Gastrocnemius medialis (tissue), 4 donors: ENCODE measurements around the gene LRMDA. TPM values are rescaled to one million over a fixed set of nuclear protein-coding genes. Genes with fewer than 3 reads are reported as not detected.

Experiments used
- ATAC-seq, 2 donors: fragments of 150-250 bp; one replicate each; pipeline ENCODE4 v1.9.1; 2016
- DNase-seq, 2 donors: peaks; one replicate each; pipeline ENCODE4 v3.0.0-alpha.2; 2019
- H3K27ac ChIP-seq, 4 donors: fragments of 200-600 bp; sonication (generic); 1 replicate in 1 of 4; 2 replicates in 3 of 4; pipeline ENCODE4 v1.5.1; 2016 to 2018; ENCODE audit warnings: mild to moderate bottlenecking in 2 of 4, moderate library complexity in 1 of 4
- H3K27me3 ChIP-seq, 3 donors: fragments of 200-600 bp; sonication (generic) in 2 of 3; 1 replicate in 1 of 3; 2 replicates in 2 of 3; pipeline versions ENCODE4 v1.5.1 to v1.6.0; 2016 to 2019; ENCODE audit warnings: mild to moderate bottlenecking in 1 of 3, moderate library complexity in 1 of 3
- H3K36me3 ChIP-seq, 2 donors: fragments of 200-600 bp; sonication (generic) in 1 of 2; one replicate each; pipeline ENCODE4 v1.5.1; 2017 to 2018
- H3K4me1 ChIP-seq, 2 donors: fragments of 200-600 bp; sonication (generic) in 1 of 2; one replicate each; pipeline ENCODE4 v1.5.1; 2016 to 2017; ENCODE audit warnings: mild to moderate bottlenecking in 2 of 2
- H3K4me3 ChIP-seq, 4 donors: fragments of 200-600 bp; sonication (generic) in 3 of 4; 1 replicate in 1 of 4; 2 replicates in 3 of 4; pipeline ENCODE4 v1.5.1; 2016 to 2019; ENCODE audit warnings: mild to moderate bottlenecking in 2 of 4
- H3K9me3 ChIP-seq, 3 donors: fragments of 200-600 bp; sonication (generic) in 2 of 3; 1 replicate in 1 of 3; 2 replicates in 2 of 3; pipeline ENCODE4 v1.5.1; 2016 to 2019
- POLR2A ChIP-seq, 2 donors: fragments of 450-650 bp; IDR thresholded peaks; one replicate each; pipeline ENCODE4 v1.6.1; 2017; ENCODE audit warnings: antibody characterized with exemption in 2 of 2, mild to moderate bottlenecking in 2 of 2, moderate library complexity in 2 of 2
- in situ Hi-C, 4 donors: fragments of 200-750 bp; cut with MboI; loops; one replicate each; pipeline versions ENCODE4 v1.15.0 to v1.8.0; 2017; ENCODE audit warnings: low sequenced_read_pairs in 4 of 4
- intact Hi-C: fragments of 100-400 bp; cut with DNase I; formaldehyde crosslinking; loops from one replicate; pipeline ENCODE4 v1.15.1; 2023; ENCODE audit warnings: low total_unique reads
- total RNA-seq, 4 donors: library from RNA; depleted of rRNA; stranded (reverse); fragments of >200 nt; gene quantifications; one replicate each; pipeline versions ENCODE4 v1.1.0 to v1.2.3, GENCODE V29; 2016
- TF ChIP-seq, protein P1 (sequence below), 5 experiments: fragments of 450-650 bp in 3 of 5; fragments of 200-600 bp in 2 of 5; sonication (generic) in 2 of 5; IDR thresholded peaks in 4 of 5; conservative IDR thresholded peaks in 1 of 5; 1 replicate in 4 of 5; 2 replicates in 1 of 5; pipeline ENCODE4 v1.5.1; 2016 to 2019; ENCODE audit warnings: antibody characterized with exemption in 5 of 5, mild to moderate bottlenecking in 3 of 5, moderate library complexity in 3 of 5

LRMDA gene
- total RNA-seq, 4 donors from 2014 or later: 0.80 to 4.5 (median 1.4) TPM

DNA sequence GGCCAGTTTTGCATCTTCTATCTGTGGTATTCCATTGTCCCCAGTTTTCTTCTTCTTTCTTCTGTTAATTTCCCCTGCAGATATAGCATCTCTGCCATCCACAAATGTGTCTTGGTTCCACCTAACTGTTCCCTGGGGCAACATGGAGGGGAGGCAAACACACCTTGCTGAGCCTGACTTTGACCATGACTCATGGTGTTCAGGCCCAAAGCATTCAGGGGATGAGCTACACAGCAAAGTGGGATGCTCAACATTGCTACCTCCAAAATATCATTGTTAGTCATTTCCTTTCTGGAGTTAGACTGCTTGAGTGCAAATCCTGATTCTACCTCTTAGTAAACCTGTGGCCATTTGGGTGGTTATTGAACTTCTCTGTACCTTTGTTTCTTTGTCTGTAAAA lies 542.7 kb downstream of the LRMDA start:
- no peaks in the 10 kb centered on the region for H3K27me3 ChIP-seq
- no peak overlapping the region for H3K27ac ChIP-seq
- no peaks in the 10 kb centered on the region for H3K36me3 ChIP-seq
- in situ Hi-C loops: no loop called here
- TF ChIP-seq, protein P1, sequence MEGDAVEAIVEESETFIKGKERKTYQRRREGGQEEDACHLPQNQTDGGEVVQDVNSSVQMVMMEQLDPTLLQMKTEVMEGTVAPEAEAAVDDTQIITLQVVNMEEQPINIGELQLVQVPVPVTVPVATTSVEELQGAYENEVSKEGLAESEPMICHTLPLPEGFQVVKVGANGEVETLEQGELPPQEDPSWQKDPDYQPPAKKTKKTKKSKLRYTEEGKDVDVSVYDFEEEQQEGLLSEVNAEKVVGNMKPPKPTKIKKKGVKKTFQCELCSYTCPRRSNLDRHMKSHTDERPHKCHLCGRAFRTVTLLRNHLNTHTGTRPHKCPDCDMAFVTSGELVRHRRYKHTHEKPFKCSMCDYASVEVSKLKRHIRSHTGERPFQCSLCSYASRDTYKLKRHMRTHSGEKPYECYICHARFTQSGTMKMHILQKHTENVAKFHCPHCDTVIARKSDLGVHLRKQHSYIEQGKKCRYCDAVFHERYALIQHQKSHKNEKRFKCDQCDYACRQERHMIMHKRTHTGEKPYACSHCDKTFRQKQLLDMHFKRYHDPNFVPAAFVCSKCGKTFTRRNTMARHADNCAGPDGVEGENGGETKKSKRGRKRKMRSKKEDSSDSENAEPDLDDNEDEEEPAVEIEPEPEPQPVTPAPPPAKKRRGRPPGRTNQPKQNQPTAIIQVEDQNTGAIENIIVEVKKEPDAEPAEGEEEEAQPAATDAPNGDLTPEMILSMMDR (IDR thresholded peaks at IDR 0.05 in 4 of 5, conservative IDR thresholded peaks at IDR 0.05 in 1 of 5): no peak
- TF ChIP-seq POLR2A (IDR thresholded peaks at IDR 0.05): no peak
- DNase-seq (no peak), ATAC-seq (no peak)
- intact Hi-C loops: no loop called here
- no peak overlapping the region for H3K4me3 ChIP-seq
- no peaks in the 10 kb centered on the region for H3K9me3 ChIP-seq
- H3K4me1 ChIP-seq: no peaks in the 10 kb centered on the region

DNA sequence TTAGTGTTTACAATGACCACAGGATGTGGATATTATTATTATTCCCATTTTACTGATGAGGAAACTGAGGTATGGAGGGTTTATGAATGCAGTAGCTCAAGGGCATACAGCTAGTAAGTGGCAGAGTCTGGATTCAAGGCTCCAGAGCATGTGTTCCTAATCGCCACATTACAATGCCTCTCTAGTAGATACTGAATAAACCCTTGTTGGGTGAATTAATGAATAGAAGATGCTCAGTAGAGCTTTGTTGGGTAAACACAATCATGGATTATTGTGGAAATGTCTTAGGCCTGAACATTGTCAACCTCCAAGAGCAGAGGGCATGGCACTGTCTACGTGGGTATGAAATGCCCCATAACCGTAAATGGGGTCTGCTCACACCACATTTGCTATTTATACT lies 545.3 kb downstream of the LRMDA start:
- intact Hi-C loops (no loop called here), in situ Hi-C loops (no loop called here)
- no peak for TF ChIP-seq POLR2A (IDR thresholded peaks at IDR 0.05)
- TF ChIP-seq, protein P1 (IDR thresholded peaks at IDR 0.05 in 4 of 5, conservative IDR thresholded peaks at IDR 0.05 in 1 of 5): no peak
- no peak overlapping the region for H3K27ac ChIP-seq
- H3K27me3 ChIP-seq: no peaks in the 10 kb centered on the region
- H3K36me3 ChIP-seq: no peaks in the 10 kb centered on the region
- H3K4me3 ChIP-seq: no peak overlapping the region
- no peak for DNase-seq
- ATAC-seq: no peak
- H3K9me3 ChIP-seq: no peaks in the 10 kb centered on the region
- no peaks in the 10 kb centered on the region for H3K4me1 ChIP-seq

DNA sequence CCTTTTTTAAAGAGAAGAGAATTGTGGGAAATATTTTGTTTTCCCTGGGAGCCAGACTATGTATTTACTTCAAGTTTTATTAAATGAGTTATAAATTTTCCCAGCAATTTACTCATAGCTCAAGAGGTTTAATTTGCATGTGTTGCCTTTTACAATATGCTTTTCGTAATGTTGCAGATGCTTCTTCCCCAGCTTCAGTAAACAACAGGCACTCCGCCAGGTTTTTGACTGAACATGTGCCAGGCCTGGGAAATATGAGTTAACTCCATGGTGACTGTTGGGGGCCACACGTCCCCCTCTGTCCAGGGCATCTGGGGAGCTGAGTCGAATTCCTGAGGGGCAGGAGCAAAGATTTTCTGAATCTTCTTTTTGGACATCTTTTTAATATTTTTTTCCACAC lies 545.7 kb downstream of the LRMDA start:
- TF ChIP-seq, protein P1 (IDR thresholded peaks at IDR 0.05 in 4 of 5, conservative IDR thresholded peaks at IDR 0.05 in 1 of 5): no peak
- TF ChIP-seq POLR2A (IDR thresholded peaks at IDR 0.05): no peak
- no peak overlapping the region for H3K27ac ChIP-seq
- in situ Hi-C loops (no loop called here), intact Hi-C loops (no loop called here)
- no peaks in the 10 kb centered on the region for H3K27me3 ChIP-seq
- no peak for DNase-seq
- ATAC-seq: no peak
- H3K4me3 ChIP-seq: no peak overlapping the region
- H3K36me3 ChIP-seq: no peaks in the 10 kb centered on the region
- H3K9me3 ChIP-seq: no peaks in the 10 kb centered on the region
- no peaks in the 10 kb centered on the region for H3K4me1 ChIP-seq

DNA sequence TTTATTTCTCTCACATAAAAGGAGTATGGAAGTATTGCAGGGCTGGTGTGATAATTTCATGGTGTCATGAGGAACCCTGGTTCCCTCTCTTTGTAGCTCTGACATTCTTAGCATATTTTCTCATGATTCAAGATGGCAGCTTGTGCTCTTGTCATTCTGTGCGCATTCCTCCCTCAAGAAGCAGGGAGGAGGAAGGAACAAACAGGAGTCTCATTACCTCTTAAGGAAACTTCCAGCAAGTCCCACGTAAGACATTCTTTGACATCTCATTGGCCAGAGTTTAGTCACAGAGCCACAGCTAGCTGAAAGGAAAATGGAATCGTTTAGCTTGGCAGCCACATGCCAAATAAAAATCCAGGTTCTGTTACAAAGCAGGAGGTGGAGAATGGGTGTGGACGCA lies 546.8 kb downstream of the LRMDA start:
- Histone ChIP-seq H3K4me3 (no peak overlapping the region), H3K9me3 (no peaks in the 10 kb centered on the region), H3K4me1 (no peaks in the 10 kb centered on the region), H3K27me3 (no peaks in the 10 kb centered on the region), H3K27ac (no peak overlapping the region), H3K36me3 (no peaks in the 10 kb centered on the region)
- in situ Hi-C loops (no loop called here), intact Hi-C loops (no loop called here)
- TF ChIP-seq POLR2A (IDR thresholded peaks at IDR 0.05): no peak
- TF ChIP-seq, protein P1 (IDR thresholded peaks at IDR 0.05 in 4 of 5, conservative IDR thresholded peaks at IDR 0.05 in 1 of 5): no peak
- ATAC-seq (no peak), DNase-seq (no peak)

DNA sequence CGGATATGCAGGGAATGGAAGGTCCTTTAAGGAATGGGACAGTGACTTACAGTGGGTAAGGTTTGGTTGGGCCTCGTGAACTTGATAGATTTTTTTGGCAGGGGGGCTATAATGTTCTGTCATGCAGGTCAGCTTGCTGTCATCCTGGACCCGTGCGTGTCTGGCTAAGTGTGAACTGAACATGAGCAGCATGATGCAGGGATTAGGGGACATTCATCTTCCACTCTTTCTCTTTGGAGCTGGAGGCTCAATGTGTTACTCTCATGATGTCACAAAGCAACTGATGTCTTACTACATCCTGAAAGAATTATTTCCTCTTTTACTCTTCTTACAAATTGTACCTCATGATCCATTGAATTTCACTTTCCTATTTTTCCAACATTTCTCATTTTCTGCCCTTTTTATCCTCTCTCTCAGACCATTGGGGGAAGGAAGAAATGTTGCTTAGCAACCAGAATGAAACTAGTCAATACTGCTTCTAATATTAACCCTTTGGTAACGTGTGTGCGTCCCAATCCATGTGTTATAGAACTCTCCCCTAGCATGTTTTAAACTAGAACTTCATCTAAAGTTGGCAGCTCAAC lies 549.1 kb downstream of the LRMDA start:
- H3K27ac ChIP-seq: no peak overlapping the region
- H3K27me3 ChIP-seq: no peaks in the 10 kb centered on the region
- in situ Hi-C loops: no loop called here
- DNase-seq (no peak), ATAC-seq (no peak)
- no peak for TF ChIP-seq POLR2A (IDR thresholded peaks at IDR 0.05)
- TF ChIP-seq, protein P1 (IDR thresholded peaks at IDR 0.05 in 4 of 5, conservative IDR thresholded peaks at IDR 0.05 in 1 of 5): no peak
- H3K4me3 ChIP-seq: no peak overlapping the region
- no peaks in the 10 kb centered on the region for H3K36me3 ChIP-seq
- H3K4me1 ChIP-seq: no peaks in the 10 kb centered on the region
- intact Hi-C loops: no loop called here
- no peaks in the 10 kb centered on the region for H3K9me3 ChIP-seq
